SKM-1 treated with dmso at 0.1 percent for 144 hours (cell line): ENCODE results near the gene SCRN2.

ENCODE experiments used
- DNase-seq: peaks from one replicate; lab custom pipeline; 2025; ENCODE audit not compliant: unreplicated experiment; lab: John Stamatoyannopoulos, UW

The SCRN2 gene

DNA sequence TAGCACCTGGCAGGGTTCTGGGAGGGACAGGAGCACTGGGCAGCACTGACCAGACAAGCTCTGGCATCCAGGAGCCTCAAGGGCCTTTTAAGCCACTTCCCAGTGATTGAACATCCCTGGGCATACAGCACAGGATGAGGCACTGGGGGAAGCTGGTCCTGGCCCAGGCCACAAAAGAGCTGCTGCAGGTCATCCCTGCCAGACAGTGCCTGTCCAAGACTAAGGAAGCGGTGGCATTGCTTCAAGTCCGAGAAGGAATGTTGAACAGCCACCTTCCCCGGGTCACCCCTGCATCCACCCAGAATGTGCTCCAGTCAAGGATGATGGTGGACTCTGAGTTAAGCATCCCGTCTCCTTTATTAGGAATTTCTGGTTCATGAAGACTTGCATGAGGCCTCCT, 18.3 kb downstream of the SCRN2 start:
- DNase-seq = no peak

DNA sequence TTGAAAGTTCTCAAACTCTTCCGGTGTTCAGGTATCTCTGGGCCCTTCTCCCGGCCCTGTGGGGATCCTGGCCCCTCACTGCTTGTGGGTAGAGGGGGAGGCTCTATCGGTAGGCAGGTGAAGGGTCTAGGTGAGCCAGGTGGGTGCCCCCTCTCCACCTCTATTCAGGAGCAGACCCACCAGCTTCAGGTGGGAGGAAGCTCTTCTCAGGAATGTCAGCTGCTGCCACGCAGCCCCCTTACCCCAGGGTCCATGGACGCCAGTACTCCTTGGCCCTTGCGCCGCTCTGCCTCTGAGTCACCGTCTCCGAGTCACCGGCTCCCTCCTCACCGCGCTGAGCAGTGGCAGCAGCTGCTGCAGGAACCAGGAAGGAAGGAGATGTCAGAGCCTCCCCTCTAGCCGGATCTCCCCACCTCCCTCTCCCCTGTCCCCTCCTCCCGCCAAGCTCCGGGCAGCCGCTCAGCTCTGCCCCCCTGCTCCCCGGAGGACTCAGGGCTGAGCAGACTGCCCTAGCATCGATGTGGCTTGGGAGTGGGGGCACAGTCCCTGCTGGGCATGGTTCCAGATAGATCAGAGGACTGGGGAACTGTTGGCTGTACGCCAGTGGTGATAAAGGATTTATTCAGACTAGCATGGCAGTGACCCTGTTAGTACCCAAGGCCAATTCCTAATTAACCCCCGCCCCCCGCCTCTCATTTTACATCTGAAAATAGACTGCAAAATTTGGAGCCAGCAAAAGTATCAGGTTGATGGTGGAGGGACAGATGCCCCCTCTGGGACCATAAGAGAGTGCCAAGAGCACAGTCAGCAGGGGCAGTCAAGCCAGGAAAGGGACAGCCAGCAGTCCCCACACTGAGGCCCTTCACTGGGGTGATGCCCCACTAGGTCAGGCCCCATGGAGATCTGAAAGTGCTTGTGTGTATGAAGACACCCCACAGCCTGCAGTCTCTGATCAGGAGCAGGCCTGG, 19.4 kb downstream of the SCRN2 start, which contains the start of gene OSBPL7:
Gene OSBPL7, minus strand, starts transcription at position 371 of the 968 bp plus-strand sequence. CDS start 1,516 bp downstream, outside the sequence.
- peak; percentile 60 for DNase-seq

DNA sequence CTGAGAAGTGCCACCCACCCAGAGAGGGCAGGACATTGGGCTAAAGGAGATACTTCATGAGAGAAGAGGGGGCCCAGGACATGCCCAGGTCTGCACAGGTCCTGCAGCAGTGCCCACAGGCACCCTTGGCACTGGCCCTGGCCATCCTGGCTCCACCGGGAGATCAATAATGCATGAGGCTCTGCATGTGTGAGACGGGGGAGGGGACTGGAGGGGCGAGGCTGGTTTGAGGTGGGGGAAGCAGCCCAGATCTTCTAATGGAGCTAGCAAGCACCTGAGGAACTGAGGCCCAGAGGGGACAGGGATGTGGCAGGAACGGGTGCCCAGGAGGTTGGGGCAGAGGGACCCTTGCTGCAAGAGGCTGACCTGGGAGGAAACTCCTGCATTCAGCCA, 20.0 kb downstream of the SCRN2 start:
- DNase-seq = no peak

DNA sequence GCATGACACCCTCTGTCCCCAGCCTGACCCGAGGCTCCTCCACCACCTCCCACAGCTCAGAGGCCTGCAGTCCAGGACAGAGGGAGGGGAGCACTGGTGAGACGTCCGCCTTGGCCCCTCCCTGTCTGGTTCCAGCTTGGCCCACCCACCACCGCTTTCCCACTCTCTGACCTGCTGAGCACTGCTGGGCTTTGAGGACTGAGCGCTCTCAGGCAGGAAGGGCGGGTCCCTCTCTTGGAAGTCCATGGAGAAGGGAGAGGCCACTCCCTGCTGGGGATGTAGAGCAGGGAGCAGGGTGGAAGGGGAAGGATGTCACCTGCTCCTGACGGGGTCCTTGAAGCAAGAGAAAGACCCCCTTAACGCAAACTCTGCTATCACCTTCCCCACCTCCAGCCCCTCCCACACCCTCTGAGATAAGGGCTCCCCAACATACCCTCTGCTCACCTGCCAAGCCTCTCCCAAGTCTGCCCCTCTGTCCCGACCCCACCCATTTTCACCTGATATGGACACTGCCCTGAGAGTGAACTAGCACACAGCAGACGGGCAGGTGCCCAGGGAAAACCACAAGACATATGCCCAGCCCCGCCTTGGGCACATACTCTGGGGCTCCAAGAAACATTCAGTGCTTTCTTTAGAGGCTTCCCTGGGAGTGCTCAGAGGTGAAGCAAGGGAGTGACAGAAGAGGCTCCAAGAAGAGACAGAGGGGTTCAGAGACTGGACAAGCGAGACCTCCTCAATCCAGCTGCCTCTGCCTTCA, 20.9 kb downstream of the SCRN2 start:
- DNase-seq = no peak

DNA sequence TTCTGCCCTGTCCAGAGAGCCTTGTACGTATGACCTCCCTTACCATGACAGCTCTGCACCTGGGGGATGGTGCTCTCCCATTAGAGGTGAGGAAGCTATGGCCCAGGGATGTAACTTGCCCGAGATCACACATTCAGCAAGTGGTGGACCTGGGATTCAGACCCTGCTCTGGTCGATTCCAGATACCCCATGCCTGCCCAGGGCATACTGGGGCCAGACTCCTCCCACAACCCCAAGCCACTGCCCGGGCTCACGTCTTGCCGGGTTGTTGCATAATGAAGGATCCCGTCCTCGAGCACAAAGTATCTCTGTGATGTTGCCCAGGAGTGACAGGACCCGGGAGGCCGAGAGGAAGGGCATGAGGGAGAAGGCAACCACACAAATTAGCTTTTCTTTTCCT, 21.6 kb downstream of the SCRN2 start:
- no peak for DNase-seq

DNA sequence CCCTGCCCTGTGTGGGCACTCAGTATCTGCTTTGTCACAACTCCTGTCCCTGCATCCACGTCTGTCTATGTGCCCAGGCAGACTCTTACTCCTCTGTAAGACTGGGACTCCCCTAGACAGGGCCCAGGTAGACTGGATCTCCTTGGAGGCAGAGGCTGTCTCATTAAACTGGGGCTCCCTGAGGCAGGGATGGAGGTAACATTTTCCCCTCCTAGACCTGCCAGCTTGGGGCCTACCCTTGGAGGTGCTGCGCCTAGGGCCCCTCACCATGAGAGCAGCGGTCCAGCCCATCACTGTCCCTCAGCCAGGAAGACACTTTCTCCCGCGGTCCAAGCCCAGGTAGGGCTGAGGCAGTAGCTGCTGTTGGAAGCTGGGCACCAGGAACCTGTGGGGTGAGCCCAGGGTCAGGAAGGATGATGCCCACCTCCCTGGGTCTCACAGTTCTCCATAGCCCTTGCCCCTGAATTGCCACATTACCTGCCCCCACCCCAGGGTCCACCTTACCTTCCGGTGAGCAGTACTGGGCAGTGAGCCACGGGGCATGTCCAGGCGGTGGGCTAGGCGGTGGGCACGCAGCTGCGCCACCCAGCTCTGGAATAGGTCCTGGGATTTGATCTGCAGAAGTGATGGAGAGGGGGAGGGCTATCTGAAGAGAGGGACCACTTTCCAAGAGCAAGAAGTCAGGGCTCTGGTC, 22.9 kb downstream of the SCRN2 start:
- no peak for DNase-seq

DNA sequence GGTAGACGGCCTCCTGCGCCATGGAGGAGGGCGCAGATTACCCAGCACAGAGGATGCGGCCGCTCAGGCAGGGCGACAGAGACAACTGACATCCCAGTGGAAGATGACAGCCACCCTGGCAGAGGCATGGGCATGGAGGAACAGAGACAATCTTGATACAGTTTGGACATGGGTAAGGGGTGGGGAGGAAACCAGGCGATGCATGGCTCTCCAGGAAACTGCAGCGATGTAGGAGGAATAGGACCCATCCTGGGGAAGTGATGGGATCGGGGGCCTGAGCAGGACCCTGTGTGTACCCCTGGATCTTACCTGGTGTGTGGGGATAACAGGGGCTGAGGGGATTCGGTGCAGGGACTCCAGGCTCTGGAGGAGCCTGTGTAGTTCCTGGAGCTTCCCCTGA, 24.1 kb downstream of the SCRN2 start:
- DNase-seq = no peak

DNA sequence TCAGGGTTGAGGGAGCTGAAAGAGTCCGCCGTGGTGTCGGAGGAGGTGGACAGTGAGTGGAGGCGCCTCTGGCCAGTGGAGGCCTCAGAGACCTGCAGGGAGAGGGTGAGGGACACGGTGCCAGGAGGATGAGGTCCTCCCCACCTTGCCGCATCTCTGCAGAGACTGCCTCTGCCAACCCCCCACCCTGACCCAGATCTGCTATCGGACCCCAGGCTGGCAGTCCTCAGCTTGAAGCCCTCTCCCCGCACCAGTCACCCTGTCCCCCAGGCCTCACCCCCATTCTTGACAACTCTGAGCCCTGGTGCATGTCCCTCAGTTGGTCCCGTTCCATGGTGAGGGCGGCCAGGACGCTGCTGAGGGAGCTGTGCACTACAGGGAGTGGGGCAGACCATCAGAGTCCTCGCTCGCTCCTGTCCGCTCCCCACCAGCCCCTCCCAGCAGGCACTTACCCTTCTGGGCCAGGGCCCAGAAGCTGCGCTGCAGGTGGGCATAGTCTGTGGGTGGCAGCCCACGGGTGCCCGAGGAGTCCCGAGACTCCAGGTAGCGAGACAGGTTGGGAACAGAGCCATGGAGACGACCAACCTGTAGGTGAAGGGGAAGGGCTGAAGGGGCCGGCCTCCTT, 24.9 kb downstream of the SCRN2 start:
- DNase-seq = no peak

DNA sequence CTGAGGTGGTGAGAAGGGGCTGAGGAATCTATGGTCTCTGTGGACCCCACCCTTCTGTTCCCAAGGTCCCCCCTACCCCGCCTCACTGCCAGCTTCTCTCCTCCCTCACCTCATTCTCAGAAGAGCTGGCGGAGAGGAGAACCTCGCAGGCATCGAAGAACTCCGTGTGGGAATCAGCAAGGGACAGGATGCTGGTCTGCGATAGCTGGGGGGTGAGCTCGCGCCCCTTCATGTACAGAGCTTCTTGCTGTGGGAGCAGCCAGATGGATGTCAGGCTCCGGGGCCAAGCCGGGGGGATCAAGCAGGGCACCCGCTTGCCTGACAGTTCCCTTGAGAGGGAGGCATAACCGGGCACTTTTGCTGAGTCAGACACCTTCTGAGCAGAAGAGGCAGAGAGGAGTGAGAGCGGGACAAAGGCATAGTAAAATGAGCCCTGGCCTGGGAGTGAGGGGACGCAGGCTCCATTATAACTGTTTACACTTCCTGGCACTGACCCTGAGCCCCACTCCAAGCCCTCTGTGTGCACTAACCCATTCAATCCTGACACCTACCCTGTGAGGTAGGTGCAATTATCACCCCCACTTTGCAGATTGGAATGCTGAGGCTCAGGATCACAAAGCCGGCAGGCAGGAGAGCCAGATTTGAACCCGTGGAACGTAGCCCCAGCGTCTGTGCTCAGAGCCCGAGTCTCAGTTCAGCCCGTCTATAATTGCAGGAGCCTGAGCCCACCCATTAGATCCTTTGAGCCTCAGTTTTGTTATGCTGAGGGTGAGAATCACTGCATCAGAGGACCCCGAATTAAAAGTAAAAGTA, 25.8 kb downstream of the SCRN2 start:
- no peak for DNase-seq

DNA sequence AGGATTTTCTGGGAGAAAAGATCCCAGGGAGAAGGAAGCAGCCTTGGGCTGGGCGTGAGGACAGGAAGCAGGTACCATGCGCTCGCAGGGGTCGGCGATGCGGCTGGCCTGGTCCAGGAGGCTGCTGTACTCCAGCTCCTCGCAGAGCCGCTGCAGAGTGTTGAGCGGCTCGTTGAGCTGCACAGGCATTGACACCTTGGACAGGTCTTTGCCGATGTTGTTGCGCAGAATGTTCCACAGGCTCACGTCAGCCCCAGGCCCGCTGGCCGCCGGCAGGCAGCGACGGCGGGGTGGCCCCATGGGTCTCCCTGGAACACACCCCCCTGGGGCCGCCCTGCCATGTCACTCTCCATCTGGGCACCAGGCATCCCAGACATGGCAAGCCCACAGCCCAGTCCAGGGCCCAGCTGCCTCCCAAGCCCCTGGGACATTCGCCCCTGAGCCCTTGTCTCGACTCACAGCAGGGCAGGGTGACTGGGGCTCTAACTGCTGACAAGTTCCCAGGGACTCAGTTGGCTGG, 27.5 kb downstream of the SCRN2 start:
- no peak for DNase-seq

DNA sequence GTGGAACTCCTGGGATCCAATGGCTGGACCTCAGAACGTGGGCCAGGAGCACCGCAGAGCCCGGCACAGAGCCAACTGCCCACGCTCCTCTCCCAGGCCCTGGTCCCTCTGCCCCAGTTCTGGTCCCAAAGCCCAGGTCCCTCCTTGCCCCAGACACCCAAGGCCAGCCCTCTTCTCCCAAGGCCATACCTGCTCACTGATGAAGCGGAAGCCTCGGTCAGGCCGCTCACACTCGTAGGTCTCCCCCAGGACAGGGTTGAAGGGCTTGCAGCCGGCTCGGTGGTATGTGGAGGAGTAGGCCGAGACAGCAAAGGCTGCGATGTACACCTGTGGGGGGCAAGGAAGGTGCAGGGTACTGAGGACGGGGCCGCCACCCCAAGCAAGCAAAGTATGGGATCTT, 28.0 kb downstream of the SCRN2 start:
- no peak for DNase-seq

DNA sequence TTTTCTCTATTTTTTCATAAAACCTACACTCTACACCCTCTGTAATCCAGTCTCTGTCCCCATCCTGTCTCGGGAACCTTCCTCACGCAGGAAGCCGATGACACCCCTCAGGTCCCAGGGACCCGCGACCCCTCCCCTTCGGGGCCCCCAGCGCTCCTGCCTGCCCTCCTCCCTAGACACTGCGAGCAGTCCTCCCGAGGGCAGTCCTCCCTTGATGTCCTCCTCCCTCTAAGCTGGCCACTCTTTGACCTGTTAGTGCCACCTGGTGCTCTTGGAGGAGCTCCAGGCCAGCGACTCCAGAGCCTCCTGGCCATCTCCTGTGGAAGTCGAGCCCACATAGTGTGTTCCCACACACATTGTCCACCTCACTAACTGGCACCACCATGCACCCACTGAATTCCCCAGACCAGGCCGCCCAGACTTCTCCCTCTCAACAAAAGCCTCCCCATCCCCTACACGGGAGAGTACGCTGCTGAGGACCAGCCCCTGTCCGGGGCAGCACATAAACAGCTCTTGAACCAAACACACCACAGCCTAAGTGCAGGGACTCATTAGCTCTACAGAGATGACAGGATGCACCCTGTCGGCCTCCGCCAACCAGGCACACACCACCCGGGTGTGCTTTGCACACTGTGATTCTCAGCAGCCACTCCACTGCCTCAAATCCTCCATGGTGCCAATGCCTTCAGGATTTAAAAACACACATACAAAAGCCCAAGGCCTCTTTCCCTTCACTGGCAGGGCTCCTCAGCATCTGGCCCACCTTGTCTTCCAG, 28.7 kb downstream of the SCRN2 start:
- DNase-seq = no peak

DNA sequence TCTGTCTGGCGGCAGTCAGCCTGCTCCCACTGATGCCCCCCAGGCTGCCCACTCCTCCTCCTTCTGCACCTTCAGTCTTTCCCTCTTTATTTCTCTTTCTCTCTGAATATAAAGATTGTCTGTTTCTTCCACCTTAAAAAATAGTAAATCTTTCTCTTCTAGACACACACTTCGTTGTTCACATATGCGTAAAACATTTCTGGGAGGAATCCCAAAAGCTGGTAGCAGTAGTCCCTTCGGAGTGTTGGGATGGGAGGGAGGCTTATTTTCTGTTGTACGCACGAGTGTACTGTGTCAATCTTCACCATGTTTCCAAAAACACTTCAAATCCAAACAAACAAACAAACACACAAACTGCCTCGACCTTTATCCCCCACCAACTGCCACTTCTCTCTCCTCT, 29.4 kb downstream of the SCRN2 start:
- DNase-seq = no peak

DNA sequence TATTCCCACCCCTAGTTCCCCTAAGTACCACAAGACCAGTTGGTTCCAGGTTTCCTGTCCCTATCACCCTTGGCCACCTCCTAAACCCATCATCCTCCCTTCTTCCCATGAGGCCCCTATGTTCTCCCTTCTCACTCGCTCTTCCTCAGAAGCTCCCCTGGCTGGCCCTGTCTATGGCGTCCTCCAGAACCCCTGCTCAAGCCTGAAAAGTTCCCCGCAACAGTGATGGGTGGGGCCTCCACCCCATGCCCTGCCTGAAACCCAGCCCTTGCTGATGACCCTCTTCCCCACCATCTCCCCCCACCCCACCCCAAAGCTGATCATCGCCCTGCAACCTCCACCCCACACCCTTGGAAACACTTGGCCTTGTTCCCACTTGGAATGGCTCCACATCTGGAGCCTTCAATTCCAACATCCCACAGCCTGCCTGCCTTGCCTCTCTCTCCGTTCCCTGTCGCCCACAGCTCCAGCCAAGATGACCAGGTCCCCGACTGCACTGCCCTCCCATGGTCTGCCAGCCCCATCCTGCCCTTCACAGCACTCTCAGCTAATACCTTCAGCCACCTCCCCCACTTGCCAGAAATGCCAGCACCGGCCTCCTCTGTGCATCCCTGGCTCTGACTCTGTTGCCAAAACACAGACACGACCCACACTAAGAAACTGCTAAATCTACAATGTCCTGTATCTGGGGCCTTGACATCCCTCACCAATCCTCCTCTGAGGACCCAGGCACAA, 30.0 kb downstream of the SCRN2 start:
- no peak for DNase-seq

DNA sequence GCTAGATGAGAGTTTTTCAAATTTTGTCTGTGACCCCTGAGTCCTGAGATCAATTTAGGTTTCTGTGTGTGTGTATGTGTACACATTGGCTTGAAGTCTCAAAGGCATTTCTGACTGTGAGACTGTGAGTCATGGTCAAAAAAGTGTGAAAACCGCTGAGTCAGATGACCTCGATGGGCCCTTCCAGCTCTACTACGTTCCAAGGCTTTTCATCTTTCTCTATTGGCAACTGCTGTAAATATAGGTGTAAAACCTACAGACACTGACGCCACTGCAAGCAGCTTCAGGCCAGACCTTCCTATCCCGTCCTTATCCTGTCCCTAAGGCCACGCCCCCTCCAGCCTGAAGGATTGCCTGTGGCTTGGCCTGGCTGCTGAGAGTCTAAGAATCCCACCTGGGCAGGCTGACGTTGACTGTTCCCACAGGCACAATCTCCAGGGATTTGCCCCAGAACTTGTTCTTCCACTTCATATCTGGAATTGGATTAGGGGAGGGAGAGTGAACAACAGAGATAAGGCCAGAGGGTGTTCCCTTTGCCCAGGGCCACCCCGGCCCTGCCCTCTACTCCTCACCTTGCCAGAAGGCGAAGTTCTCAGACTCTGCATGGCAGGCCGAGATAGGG, 30.8 kb downstream of the SCRN2 start:
- no peak for DNase-seq

DNA sequence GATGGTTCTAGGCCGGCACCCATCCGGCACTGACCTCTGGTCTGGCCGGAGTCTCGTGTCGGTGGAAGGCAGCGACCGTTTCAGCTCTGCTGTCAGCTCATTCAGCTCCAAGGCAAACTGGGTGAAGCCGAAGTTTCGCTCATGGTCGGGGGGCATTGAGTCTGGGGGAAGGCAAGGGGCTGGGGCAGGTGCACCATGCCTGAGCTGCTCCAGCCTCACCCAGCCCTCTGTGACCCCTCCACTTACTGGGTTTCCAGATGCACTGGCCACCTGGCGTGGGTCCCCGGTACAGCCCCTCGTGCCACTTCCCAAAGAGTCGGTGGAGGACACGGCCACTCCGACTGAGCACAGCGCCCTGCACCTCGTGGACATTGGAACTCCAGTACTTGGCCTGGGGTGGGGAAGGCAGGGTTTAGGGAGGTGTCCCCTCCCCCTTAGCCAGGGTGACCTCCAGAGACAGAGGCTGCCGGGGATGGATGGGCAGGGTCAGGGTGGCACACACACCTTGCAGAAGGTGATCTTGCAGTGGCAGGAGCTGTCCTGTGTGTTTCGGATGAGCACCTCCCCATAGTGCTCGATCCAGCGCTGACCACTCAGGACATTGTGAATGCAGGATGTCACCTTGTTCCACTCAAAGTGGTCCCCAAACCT, 32.1 kb downstream of the SCRN2 start:
- DNase-seq = no peak

DNA sequence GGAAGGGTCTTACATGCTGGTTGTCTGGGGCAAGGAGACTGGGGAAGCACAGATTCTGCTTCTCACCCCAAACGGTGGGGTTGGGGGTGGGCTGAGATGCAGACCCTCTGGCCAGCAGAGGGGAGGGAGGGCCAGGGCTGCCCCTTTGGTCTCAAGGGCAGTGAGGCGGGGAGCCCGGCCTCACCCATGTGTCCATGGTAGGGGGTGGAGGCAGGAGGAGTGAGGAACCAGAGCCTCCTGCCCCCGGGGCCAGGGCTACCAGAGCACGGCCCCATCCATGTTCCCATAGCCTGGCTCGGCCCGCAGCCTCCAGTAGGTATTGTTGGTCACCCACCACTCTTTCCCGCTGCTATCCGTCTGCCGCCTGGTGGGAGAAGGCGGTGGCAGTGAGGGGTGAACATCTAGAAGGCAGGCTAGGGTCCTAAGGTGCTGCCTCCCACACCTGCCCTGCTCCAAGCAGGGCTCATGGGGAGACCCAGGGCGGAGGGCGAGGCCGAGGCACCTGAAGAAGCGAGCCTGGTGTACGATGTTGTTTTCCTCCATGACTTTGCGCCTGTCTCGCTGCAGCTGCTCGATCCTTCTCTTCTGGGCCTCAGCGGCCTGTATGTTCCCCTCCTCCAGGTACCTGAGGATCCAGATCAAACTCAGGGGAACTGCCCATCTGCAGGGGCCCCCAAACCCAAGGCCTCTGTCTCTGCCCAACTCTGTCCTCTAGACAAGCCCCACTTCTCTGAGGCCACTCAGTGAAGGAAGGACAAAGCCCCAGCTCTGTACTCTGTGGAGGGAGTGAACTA, 32.8 kb downstream of the SCRN2 start:
- no peak for DNase-seq
